ENCODE data around the gene CD96.

GRCh38 chr3:111598139-111598538 is 56.1 kb downstream of the CD96 start:
- TF ChIP-seq POLR2A (IDR thresholded peaks at IDR 0.05; ENCODE audit: low read depth, low read length): no peak
- TF ChIP-seq CTCF (IDR thresholded peaks at IDR 0.05; ENCODE audit: extremely low read depth in 1 of 2, insufficient read depth in 1 of 2, low read depth in 1 of 2, low read length in 2 of 2): no peak
- no peak for TF ChIP-seq GATA2 (IDR thresholded peaks at IDR 0.05; ENCODE audit: insufficient read depth, insufficient read length, low read depth, low read length)

Measured in endothelial cell of umbilical vein (primary cell).